SJSA1 (cell line): ENCODE data around the gene CEP131. TPM values are rescaled to one million over a fixed set of nuclear protein-coding genes. Genes with fewer than 3 reads are reported as not detected.
"Not testable (repeated sequence)": the region's sequence is repeated elsewhere in the genome, so short reads cannot be mapped to it uniquely, and the experiment has no call there.

Experiments
- DNase-seq, 2 experiments: peaks; one replicate each; pipeline ENCODE4 v3.0.0-alpha.2; 2015 to 2020; ENCODE audit warnings: low spot score in 2 of 2, low read depth in 1 of 2
- H3K27ac ChIP-seq: fragments of 250-450 bp; sonication (Bioruptor Pico); 2 replicates; pipeline ENCODE4 v1.5.1; 2020; ENCODE audit warnings: mild to moderate bottlenecking, moderate library complexity
- H3K27me3 ChIP-seq: fragments of 250-450 bp; sonication (Bioruptor Pico); replicated peaks from 2 replicates; pipeline ENCODE4 v1.5.1; 2020; ENCODE audit warnings: mild to moderate bottlenecking, moderate library complexity
- H3K36me3 ChIP-seq: fragments of 250-450 bp; sonication (Bioruptor Pico); 2 replicates; pipeline ENCODE4 v1.5.1; 2020; ENCODE audit warnings: mild to moderate bottlenecking
- H3K4me1 ChIP-seq: fragments of 250-450 bp; sonication (Bioruptor Pico); replicated peaks from 2 replicates; pipeline ENCODE4 v1.6.1; 2021; ENCODE audit warnings: mild to moderate bottlenecking
- H3K4me3 ChIP-seq: fragments of 250-450 bp; sonication (Bioruptor Pico); 2 replicates; pipeline ENCODE4 v1.5.1; 2020; ENCODE audit warnings: mild to moderate bottlenecking
- H3K9me3 ChIP-seq: fragments of 250-450 bp; sonication (Bioruptor Pico); replicated peaks from 2 replicates; pipeline ENCODE4 v1.5.1; 2020; ENCODE audit warnings: mild to moderate bottlenecking
- total RNA-seq: library from RNA; depleted of rRNA; stranded (reverse); fragments of >200 nt; shearing (Covaris generic); gene quantifications from 2 replicates; pipeline ENCODE4 v1.2.3, GENCODE V29; 2014

Gene CEP131
- total RNA-seq, 1 experiment from 2014 or later: 31.7 TPM

- H3K4me3 ChIP-seq: no peak overlapping the region
- no peaks in the 10 kb centered on the region for H3K4me1 ChIP-seq
- H3K27ac ChIP-seq: no peak overlapping the region
- H3K36me3 ChIP-seq: no peaks in the 10 kb centered on the region
- H3K9me3 ChIP-seq: no peaks in the 10 kb centered on the region
- DNase-seq: no peak
- peaks cover 53% of the 10 kb centered on the region for H3K27me3 ChIP-seq
Observed at GRCh38 chr17:81160306-81160705, 62.5 kb downstream of the CEP131 start.

DNA sequence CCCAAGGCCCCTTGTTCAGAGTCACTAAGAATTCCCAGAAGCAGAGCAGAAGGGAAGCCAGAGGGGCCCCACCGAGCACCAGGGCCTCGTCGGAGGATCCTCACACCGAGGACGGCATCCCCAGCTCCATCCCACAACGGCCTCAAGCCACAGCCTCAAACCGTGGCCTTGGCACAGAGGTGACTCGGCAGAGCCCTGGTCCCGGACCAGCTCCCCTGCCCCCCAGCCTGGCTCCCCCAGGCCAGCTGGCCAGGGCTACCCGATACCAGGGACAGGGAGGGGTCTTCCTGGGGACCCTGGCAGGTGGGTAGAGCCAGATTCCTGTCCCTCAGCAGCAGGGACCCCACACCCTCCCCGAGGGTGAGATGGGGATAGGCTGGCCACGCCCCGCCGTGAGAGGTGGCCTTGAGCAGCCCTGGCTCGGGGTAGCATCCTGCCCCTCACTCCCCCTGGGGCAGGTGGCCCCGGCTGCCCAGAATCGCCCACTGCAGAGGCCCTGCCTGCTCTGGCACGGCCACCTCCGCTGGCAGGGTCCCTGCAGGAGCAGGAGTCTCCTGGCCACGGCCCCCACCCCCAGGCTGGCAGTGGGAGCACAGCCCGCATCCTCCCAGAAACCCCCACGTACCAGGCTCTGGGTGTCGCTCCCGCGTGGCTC, 63.0 kb downstream of the CEP131 start:
- Histone ChIP-seq H3K27ac (no peak overlapping the region), H3K36me3 (no peaks in the 10 kb centered on the region), H3K27me3 (peaks cover 48% of the 10 kb centered on the region), H3K4me3 (no peak overlapping the region), H3K4me1 (no peaks in the 10 kb centered on the region), H3K9me3 (no peaks in the 10 kb centered on the region)
- DNase-seq: no peak

GRCh38 chr17:81158688-81159590, 63.8 kb downstream of the CEP131 start:
- peaks cover 40% of the 10 kb centered on the region for H3K27me3 ChIP-seq
- no peaks in the 10 kb centered on the region for H3K9me3 ChIP-seq
- no peak overlapping the region for H3K27ac ChIP-seq
- H3K36me3 ChIP-seq: no peaks in the 10 kb centered on the region
- peaks cover under 1% of the 10 kb centered on the region for H3K4me1 ChIP-seq
- DNase-seq: no peak
- no peak overlapping the region for H3K4me3 ChIP-seq

GRCh38 chr17:81157848-81158687, 64.7 kb downstream of the CEP131 start:
- no peaks in the 10 kb centered on the region for H3K36me3 ChIP-seq
- no peak overlapping the region for H3K27ac ChIP-seq
- DNase-seq: no peak
- H3K9me3 ChIP-seq: no peaks in the 10 kb centered on the region
- H3K4me1 ChIP-seq: peaks cover 9% of the 10 kb centered on the region
- peaks cover 32% of the 10 kb centered on the region for H3K27me3 ChIP-seq
- no peak overlapping the region for H3K4me3 ChIP-seq

GRCh38 chr17:81156866-81157805, 65.6 kb downstream of the CEP131 start:
- Histone ChIP-seq H3K27ac (no peak overlapping the region), H3K36me3 (no peaks in the 10 kb centered on the region), H3K27me3 (peaks cover 23% of the 10 kb centered on the region), H3K9me3 (no peaks in the 10 kb centered on the region), H3K4me1 (peaks cover 16% of the 10 kb centered on the region), H3K4me3 (no peak overlapping the region)
- DNase-seq: no peak

- H3K4me3 ChIP-seq: no peak overlapping the region
- H3K27me3 ChIP-seq: peaks cover 5% of the 10 kb centered on the region; the same call in 1 of the 2 replicates
- H3K9me3 ChIP-seq: no peaks in the 10 kb centered on the region
- no peak overlapping the region for H3K27ac ChIP-seq
- H3K36me3 ChIP-seq: no peaks in the 10 kb centered on the region
- peaks cover 16% of the 10 kb centered on the region for H3K4me1 ChIP-seq
- DNase-seq: no peak
Observed at GRCh38 chr17:81154961-81155360, 67.8 kb downstream of the CEP131 start.

GRCh38 chr17:81154016-81154415, 68.7 kb downstream of the CEP131 start:
- not testable (repeated sequence) for H3K9me3 ChIP-seq, H3K36me3 ChIP-seq, H3K4me3 ChIP-seq, H3K27me3 ChIP-seq, DNase-seq
- H3K4me1 ChIP-seq: peaks cover 16% of the 10 kb centered on the region
- H3K27ac ChIP-seq: peak overlapping the region; percentile 22

DNA sequence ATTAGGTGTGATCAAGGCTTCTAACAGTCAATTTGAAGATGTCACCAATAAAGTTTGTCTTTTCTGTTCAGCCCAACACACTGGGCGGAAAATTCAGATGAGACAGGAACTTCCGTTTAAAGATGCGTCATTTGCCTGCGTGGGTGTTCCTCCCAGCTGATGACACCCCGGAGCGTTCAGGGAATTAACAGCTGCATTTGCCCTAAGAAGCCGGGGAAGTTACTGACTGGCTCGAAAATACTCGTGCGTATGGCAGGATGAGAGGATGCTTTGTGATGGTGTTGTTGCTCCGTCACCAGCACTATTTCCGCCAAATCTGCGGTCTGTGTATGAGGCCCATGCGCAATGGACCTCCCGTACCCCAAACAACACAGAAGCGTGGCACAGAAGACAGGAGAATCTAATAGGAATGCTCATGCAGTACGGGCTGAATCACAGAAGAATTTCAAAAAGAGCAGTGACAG, 69.4 kb downstream of the CEP131 start:
- H3K4me1 ChIP-seq: peaks cover 16% of the 10 kb centered on the region
- H3K36me3 ChIP-seq: no peaks in the 10 kb centered on the region
- H3K4me3 ChIP-seq: no peak overlapping the region
- H3K27me3 ChIP-seq: 0 out of 2 replicates have a peak, but pooled peaks cover 1% of the 10 kb centered on the region
- H3K9me3 ChIP-seq: no peaks in the 10 kb centered on the region
- DNase-seq: peak; percentile 79 to 87
- peak overlapping the region; percentile 57 for H3K27ac ChIP-seq

DNA sequence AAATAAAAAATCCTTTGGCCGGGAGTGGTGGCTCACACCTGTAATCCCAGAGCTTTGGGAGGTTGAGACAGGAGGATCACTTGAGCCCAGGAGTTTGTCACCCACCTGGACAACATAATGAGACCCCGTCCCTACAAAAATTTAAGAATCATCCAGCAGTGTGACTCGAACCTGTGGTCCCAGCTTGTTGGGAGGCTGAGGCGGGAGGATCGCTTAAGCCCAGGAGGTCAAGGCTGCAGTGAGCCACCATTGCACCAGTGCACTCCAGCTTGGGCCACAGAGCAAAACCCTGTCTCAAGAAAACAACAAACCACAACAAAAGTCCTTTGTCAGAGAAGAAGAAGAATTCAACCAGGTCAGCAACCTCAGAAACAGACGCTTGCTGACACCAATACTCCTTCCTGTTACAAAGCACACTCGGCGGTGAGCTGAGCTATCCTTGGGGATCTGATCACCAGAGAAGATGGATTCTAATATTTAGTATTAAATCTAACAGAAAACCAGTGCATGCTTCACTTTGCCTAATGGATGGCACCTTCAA, 70.4 kb downstream of the CEP131 start:
- Histone ChIP-seq H3K36me3 (no peaks in the 10 kb centered on the region), H3K4me1 (peaks cover 16% of the 10 kb centered on the region), H3K4me3 (no peak overlapping the region), H3K9me3 (no peaks in the 10 kb centered on the region), H3K27me3 (peaks cover 3% of the 10 kb centered on the region; the same call in 1 of the 2 replicates), H3K27ac (no peak overlapping the region)
- no peak for DNase-seq

GRCh38 chr17:81151278-81151677, 71.5 kb downstream of the CEP131 start:
- H3K27ac ChIP-seq: no peak overlapping the region
- no peak for DNase-seq
- no peaks in the 10 kb centered on the region for H3K9me3 ChIP-seq
- H3K27me3 ChIP-seq: peaks cover 3% of the 10 kb centered on the region; the same call in 1 of the 2 replicates
- no peak overlapping the region for H3K4me3 ChIP-seq
- peaks cover 16% of the 10 kb centered on the region for H3K4me1 ChIP-seq
- no peaks in the 10 kb centered on the region for H3K36me3 ChIP-seq

DNA sequence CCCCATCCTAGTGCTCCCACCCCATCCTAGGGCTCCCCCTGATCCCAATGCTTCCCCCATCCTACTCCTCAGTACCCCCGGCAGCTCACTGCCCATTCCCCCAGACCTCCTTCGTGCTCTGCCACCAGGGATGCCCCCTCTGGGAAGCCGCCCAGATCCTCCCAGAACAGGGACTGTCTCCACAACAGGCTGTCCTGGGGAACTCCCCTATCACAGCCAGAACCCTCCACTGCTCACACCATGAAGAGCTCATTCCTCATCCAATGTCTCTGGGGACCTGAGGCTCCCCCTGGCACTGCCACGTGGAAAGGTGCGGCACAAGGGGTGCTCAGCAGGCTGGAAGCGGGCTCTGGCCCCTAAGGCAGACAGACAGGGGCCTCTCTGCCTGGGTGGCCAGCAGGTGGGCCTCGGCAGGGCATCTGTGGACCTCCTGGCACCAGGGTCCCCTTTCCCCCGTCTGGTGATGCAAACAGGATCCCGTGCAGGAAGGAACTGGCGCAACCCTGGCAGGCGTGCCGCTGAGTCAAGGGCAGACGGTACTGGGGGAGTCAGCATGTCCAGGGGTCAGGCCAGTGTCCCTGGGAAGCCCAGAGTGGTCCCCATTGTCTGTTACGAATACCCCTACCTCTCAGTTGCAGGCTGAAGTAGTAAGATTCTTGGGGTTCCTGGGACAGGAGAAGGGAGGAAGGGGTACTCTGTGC, 72.2 kb downstream of the CEP131 start:
- peaks cover 3% of the 10 kb centered on the region; the same call in 1 of the 2 replicates for H3K27me3 ChIP-seq
- no peak overlapping the region for H3K4me3 ChIP-seq
- peaks cover 16% of the 10 kb centered on the region for H3K4me1 ChIP-seq
- no peak overlapping the region for H3K27ac ChIP-seq
- no peak for DNase-seq
- H3K36me3 ChIP-seq: no peaks in the 10 kb centered on the region
- no peaks in the 10 kb centered on the region for H3K9me3 ChIP-seq

DNA sequence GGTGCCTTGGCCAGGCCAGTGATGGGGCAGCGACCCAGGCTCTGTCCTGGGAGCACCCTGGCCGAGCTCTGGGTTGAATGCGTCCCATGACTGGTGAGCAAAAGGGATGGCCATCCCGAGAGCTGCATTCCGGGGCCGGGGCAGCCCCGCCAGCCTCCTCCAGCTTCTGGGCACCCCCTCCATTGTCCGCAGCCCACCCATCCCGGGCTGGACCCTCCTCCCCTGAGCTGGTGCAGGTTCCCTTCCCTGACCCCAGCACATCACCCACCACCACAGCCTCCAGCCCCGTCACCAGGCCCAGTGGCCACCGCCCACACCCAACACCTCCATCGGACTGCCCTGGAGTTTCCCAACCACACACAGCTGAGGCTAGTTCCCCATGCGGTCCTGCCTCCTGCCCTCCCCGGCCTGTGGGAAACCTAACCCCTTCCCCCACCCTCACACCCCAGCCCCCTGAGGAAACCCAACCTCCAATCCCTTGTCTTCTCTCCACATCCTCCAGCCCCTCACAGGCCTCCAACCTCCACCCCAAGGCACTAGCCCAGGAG, 73.7 kb downstream of the CEP131 start:
- H3K27me3 ChIP-seq: peaks cover 3% of the 10 kb centered on the region; the same call in 1 of the 2 replicates
- H3K27ac ChIP-seq: no peak overlapping the region
- no peaks in the 10 kb centered on the region for H3K36me3 ChIP-seq
- H3K4me1 ChIP-seq: peaks cover 16% of the 10 kb centered on the region
- H3K9me3 ChIP-seq: no peaks in the 10 kb centered on the region
- DNase-seq: no peak
- no peak overlapping the region for H3K4me3 ChIP-seq
